Fibroblast of villous mesenchyme (primary cell): ENCODE data around the gene FSTL4. TPM values are rescaled to one million over a fixed set of nuclear protein-coding genes. Genes with fewer than 3 reads are reported as not detected.

Source experiments
- DNase-seq: peaks from one replicate; pipeline ENCODE4 v3.0.0-alpha.2; 2010; ENCODE audit warnings: low read depth
- H3K4me3 ChIP-seq: 2 replicates; pipeline ENCODE4 v1.5.1; 2011; ENCODE audit warnings: low read depth, mild to moderate bottlenecking, low read length
- CTCF ChIP-seq: IDR thresholded peaks from 2 replicates; pipeline ENCODE4 v1.5.1; 2012; ENCODE audit warnings: low read depth, mild to moderate bottlenecking, low read length; ENCODE audit not compliant: insufficient read depth
- total RNA-seq: library from RNA; depleted of rRNA; stranded (reverse); fragments of >200 nt; gene quantifications from 2 replicates; pipeline ENCODE4 v1.2.3, GENCODE V29; 2012

The FSTL4 gene
- total RNA-seq, 1 donor: not detected

- no peak overlapping the region for H3K4me3 ChIP-seq
- no peak for TF ChIP-seq CTCF
Observed at GRCh38 chr5:133275631-133276030, 336.7 kb downstream of the FSTL4 start.

DNA sequence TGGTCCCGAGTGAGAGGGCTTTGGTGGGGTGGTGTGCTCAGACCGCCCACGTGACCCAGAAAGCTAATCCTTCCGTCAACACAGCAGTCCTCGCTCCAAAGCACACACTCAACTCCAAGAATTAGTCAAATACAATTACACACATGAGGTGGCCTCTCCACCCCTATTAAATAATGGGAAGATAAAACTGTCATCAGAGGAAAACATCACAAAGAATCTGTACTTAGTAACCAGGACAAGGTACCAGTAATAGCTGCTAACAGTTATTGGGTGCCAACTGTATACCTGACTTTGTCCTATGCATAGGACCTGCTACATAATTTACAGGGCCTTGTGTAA, 337.8 kb downstream of the FSTL4 start:
- no peak overlapping the region for H3K4me3 ChIP-seq
- DNase-seq: peak; percentile 17
- no peak for TF ChIP-seq CTCF

More at GRCh38 chr5:133275631-133276030, 336.7 kb downstream of the FSTL4 start:
- no peak for DNase-seq

DNA sequence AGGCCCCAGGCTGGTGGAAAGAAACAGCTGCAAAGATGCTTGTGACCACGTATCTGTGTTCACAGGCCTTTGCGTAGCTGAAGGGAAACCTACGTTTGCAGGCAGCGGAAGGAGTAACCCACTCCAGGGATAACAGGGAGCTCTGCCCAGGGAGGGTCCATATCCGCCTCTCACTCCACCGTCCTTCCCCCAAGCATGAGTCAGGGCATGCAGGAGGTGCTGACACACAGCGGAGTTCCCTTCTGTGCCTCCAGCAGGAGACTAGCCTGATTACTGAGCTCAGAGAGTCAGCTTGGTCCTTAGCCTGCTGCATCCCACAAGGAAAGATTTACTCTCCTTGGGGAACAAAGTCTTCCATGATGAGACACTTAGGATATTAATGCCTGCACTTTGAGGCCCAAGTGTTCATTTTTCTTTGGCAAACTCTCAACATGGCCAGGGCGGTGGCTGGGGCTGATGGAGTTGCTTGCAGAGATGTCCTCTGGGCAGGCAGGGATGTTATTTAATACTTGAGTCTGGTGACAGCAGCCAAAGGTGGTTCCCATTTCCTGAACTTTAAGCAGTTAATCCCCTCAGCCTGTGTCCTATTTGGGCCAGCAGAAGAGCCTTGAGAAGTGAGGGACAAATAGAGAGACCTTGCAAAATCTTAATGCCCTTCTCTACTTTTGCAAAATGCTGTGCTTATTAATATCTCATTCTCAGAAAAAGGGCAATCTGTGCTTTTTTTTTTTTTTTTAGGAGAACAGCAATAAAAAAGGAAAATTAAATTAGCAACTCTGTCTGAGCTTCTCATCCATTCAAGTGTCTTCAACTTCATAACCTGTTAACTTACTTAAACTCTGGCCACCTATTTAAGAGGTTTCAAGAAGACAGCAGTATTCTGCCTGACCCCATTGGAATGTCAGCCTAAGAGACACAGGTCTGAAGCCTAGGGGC, 338.4 kb downstream of the FSTL4 start:
- no peak for TF ChIP-seq CTCF
- peak; percentile 6 for DNase-seq
- no peak overlapping the region for H3K4me3 ChIP-seq

- H3K4me3 ChIP-seq: no peak overlapping the region
- no peak for DNase-seq
- TF ChIP-seq CTCF: no peak
Observed at GRCh38 chr5:133272345-133272744, 340.0 kb downstream of the FSTL4 start.

- no peak overlapping the region for H3K4me3 ChIP-seq
- no peak for TF ChIP-seq CTCF
- no peak for DNase-seq
Observed at GRCh38 chr5:133271606-133272005, 340.7 kb downstream of the FSTL4 start.

DNA sequence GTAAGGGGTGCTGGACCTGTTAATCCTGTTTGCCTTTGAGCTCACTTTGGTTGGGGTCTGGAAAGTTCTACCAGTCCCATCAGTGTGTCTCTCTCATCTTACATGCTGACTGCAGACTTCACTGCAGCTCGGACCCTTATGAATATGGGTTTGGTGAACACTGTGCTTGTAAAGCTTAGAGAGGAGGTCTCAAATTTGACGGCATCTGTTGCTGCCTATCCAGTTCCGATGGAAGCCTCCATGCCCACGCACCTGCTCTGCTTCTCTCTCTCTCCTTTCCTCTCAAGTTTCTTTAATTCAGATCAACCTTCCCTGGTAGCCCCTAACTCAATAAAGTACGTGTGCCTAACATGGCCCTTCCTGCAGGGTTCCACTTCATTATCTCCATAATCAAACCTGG, 342.6 kb downstream of the FSTL4 start:
- H3K4me3 ChIP-seq: no peak overlapping the region
- DNase-seq: no peak
- TF ChIP-seq CTCF: no peak
